Astrocyte (in vitro differentiated cells and primary cell): ENCODE data around the gene CRB2.

Experiments
- EZH2 ChIP-seq: IDR thresholded peaks from 2 replicates; pipeline ENCODE4 v1.6.1; 2012; ENCODE audit warnings: mild to moderate bottlenecking, low read length, inconsistent platforms; ENCODE audit not compliant: insufficient read depth
- TF ChIP-seq, protein P1 (sequence below): IDR thresholded peaks from 2 replicates; pipeline ENCODE4 v1.5.1; 2011; ENCODE audit warnings: low read depth, mild to moderate bottlenecking, inconsistent platforms, low read length, moderate library complexity; ENCODE audit not compliant: insufficient read depth

GRCh38 chr9:123371228-123371584 lies 15.2 kb downstream of the CRB2 start:
- TF ChIP-seq, protein P1, sequence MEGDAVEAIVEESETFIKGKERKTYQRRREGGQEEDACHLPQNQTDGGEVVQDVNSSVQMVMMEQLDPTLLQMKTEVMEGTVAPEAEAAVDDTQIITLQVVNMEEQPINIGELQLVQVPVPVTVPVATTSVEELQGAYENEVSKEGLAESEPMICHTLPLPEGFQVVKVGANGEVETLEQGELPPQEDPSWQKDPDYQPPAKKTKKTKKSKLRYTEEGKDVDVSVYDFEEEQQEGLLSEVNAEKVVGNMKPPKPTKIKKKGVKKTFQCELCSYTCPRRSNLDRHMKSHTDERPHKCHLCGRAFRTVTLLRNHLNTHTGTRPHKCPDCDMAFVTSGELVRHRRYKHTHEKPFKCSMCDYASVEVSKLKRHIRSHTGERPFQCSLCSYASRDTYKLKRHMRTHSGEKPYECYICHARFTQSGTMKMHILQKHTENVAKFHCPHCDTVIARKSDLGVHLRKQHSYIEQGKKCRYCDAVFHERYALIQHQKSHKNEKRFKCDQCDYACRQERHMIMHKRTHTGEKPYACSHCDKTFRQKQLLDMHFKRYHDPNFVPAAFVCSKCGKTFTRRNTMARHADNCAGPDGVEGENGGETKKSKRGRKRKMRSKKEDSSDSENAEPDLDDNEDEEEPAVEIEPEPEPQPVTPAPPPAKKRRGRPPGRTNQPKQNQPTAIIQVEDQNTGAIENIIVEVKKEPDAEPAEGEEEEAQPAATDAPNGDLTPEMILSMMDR, result no peak
- TF ChIP-seq EZH2, result no peak
